Fibroblast of lung (primary cell): ENCODE results near the gene STK32A. TPM values are rescaled to one million over a fixed set of nuclear protein-coding genes. Genes with fewer than 3 reads are reported as not detected.
A peak's percentile ranks its signal among the peaks of the same experiment; 100 is the strongest.

ENCODE experiments used
- DNase-seq, 2 donors: peaks; one replicate each; pipeline versions ENCODE4 v3.0.0 to v3.0.0-alpha.2; 2010; ENCODE audit warnings: low read depth in 2 of 2
- H2AFZ ChIP-seq: 2 replicates; pipeline ENCODE4 v1.5.1; 2012; ENCODE audit warnings: low read length, control low read depth, inconsistent platforms
- H3K27ac ChIP-seq: 2 replicates; pipeline ENCODE4 v1.5.1; 2011; ENCODE audit warnings: low read length, control low read depth; ENCODE audit not compliant: insufficient read depth
- H3K27me3 ChIP-seq: 2 replicates; pipeline ENCODE4 v1.5.1; 2011; ENCODE audit warnings: mild to moderate bottlenecking, low read length; ENCODE audit not compliant: control insufficient read depth, insufficient read depth
- H3K36me3 ChIP-seq: 2 replicates; pipeline ENCODE4 v1.5.1; 2011; ENCODE audit warnings: low read length; ENCODE audit not compliant: control insufficient read depth, insufficient read depth
- H3K4me1 ChIP-seq: 2 replicates; pipeline ENCODE4 v1.5.1; 2011; ENCODE audit warnings: low read length; ENCODE audit not compliant: control insufficient read depth, insufficient read depth; ENCODE audit errors: extremely low read depth
- H3K4me2 ChIP-seq: 2 replicates; pipeline ENCODE4 v1.5.1; 2011; ENCODE audit warnings: low read length, control low read depth; ENCODE audit not compliant: insufficient read depth; ENCODE audit errors: extremely low read depth
- H3K4me3 ChIP-seq, 4 experiments: fragments of 200-600 bp in 1 of 4; sonication (generic) in 1 of 4; replicated peaks in 1 of 4; 2 replicates each; pipeline ENCODE4 v1.5.1; 2011 to 2016; ENCODE audit warnings: low read length in 4 of 4, low read depth in 3 of 4, mild to moderate bottlenecking in 3 of 4, control low read depth in 2 of 4, inconsistent platforms in 1 of 4, mixed read lengths in 1 of 4; ENCODE audit not compliant: insufficient read depth in 1 of 4; ENCODE audit errors: control extremely low read depth in 1 of 4
- H3K79me2 ChIP-seq: 2 replicates; pipeline ENCODE4 v1.5.1; 2012; ENCODE audit warnings: mild to moderate bottlenecking, low read length, inconsistent platforms; ENCODE audit not compliant: control insufficient read depth, insufficient read depth
- H3K9ac ChIP-seq: 2 replicates; pipeline ENCODE4 v1.5.1; 2011; ENCODE audit warnings: mild to moderate bottlenecking, low read length, control low read depth; ENCODE audit not compliant: insufficient read depth
- H3K9me3 ChIP-seq: 2 replicates; pipeline ENCODE4 v1.5.1; 2012; ENCODE audit warnings: low read depth, low read length; ENCODE audit not compliant: control insufficient read depth, insufficient read depth
- H4K20me1 ChIP-seq: 2 replicates; pipeline ENCODE4 v1.5.1; 2011; ENCODE audit warnings: low read length; ENCODE audit not compliant: control insufficient read depth, insufficient read depth; ENCODE audit errors: extremely low read depth
- EZH2 ChIP-seq: IDR thresholded peaks from 2 replicates; pipeline ENCODE4 v1.5.1; 2012; ENCODE audit warnings: low read length, control low read depth, mild to moderate bottlenecking; ENCODE audit errors: missing control alignments
- polyA plus RNA-seq, 2 donors: library from polyadenylated mRNA; depleted of rRNA in 1 of 2; stranded (reverse) in 1 of 2; unstranded in 1 of 2; fragments of >200 nt; gene quantifications; 2 replicates each; pipeline ENCODE4 v1.2.1, GENCODE V29; 2011 to 2012; ENCODE audit warnings: missing spikeins in 1 of 2
- total RNA-seq: library from RNA; depleted of rRNA; stranded (reverse); fragments of >200 nt; gene quantifications from 2 replicates; pipeline ENCODE4 v1.2.1, GENCODE V29; 2014
- TF ChIP-seq, protein P1 (sequence below), 2 donors: IDR thresholded peaks in 1 of 2; conservative IDR thresholded peaks in 1 of 2; 1 replicate in 1 of 2; 2 replicates in 1 of 2; pipeline ENCODE4 v1.5.1; 2011 to 2012; ENCODE audit warnings: low read length in 2 of 2, control low read depth in 1 of 2, inconsistent platforms in 1 of 2, low read depth in 1 of 2, mild to moderate bottlenecking in 1 of 2

The STK32A gene
- total and polyA plus RNA-seq, 2 donors (not counting 1 experiment from before 2014, with no cell fraction given), result 0.30 to 2.5 TPM

DNA sequence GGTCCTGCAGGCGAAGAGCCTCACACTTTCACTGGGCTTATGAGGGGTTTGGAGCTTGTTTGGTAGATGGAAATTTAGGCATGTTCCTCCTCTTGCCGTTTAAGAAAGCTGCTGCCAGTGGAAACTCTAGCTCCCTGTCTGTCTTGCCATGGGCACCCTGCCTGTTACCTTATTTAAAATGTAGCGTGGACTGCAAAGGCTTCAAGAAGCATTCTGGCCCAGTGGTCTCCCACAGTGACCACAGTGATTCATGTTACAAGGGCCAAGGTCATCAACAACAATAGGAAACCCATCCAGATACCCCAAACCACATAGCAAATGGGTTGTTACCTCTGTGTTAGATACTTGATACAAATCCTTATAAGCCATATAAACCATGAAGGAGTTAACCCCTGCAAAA is 178.4 kb downstream of the STK32A start:
- Histone ChIP-seq H4K20me1 (no peaks in the 10 kb centered on the region), H3K79me2 (no peaks in the 10 kb centered on the region), H3K27ac (no peak overlapping the region), H3K4me1 (no peaks in the 10 kb centered on the region), H3K4me2 (no peak overlapping the region), H3K36me3 (peaks cover 3% of the 10 kb centered on the region), H3K9me3 (no peaks in the 10 kb centered on the region), H2AFZ (no peak overlapping the region), H3K4me3 (no peak overlapping the region), H3K27me3 (no peaks in the 10 kb centered on the region), H3K9ac (no peak overlapping the region)
- TF ChIP-seq EZH2, result no peak
- TF ChIP-seq, protein P1, sequence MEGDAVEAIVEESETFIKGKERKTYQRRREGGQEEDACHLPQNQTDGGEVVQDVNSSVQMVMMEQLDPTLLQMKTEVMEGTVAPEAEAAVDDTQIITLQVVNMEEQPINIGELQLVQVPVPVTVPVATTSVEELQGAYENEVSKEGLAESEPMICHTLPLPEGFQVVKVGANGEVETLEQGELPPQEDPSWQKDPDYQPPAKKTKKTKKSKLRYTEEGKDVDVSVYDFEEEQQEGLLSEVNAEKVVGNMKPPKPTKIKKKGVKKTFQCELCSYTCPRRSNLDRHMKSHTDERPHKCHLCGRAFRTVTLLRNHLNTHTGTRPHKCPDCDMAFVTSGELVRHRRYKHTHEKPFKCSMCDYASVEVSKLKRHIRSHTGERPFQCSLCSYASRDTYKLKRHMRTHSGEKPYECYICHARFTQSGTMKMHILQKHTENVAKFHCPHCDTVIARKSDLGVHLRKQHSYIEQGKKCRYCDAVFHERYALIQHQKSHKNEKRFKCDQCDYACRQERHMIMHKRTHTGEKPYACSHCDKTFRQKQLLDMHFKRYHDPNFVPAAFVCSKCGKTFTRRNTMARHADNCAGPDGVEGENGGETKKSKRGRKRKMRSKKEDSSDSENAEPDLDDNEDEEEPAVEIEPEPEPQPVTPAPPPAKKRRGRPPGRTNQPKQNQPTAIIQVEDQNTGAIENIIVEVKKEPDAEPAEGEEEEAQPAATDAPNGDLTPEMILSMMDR (conservative IDR thresholded peaks at IDR 0.05 in 1 of 2, IDR thresholded peaks at IDR 0.05 in 1 of 2; ENCODE audit: low read depth in 1 of 2, low read length in 2 of 2), result no peak
- DNase-seq, result peak in 1 of 2 donors; percentile 74

DNA sequence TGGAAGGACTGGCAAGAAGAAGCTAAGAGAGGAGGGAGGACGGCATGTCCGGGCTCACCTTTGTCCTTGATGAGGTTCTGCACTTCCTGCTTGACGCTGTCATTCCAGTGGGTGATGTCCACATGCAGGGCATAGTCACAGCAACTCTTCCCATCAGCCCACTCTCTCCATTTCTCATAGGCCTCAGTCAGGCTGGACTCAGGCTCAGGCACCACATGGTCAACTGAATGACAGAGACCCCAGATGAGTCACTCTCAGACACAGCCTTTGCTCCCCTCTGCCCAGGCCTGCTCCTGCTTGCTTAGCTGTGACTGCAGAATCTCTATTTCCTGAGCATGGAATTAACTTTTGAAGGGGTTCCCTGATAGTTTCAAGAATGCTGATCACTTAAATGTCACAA is 180.8 kb downstream of the STK32A start:
- Histone ChIP-seq H3K27ac (no peak overlapping the region), H3K9ac (no peak overlapping the region), H3K36me3 (peaks cover 3% of the 10 kb centered on the region), H3K4me1 (no peaks in the 10 kb centered on the region), H3K27me3 (no peaks in the 10 kb centered on the region), H4K20me1 (no peaks in the 10 kb centered on the region), H3K4me3 (no peak overlapping the region), H2AFZ (no peak overlapping the region), H3K9me3 (no peaks in the 10 kb centered on the region), H3K79me2 (no peaks in the 10 kb centered on the region), H3K4me2 (no peak overlapping the region)
- no peak for TF ChIP-seq EZH2
- TF ChIP-seq, protein P1 (conservative IDR thresholded peaks at IDR 0.05 in 1 of 2, IDR thresholded peaks at IDR 0.05 in 1 of 2; ENCODE audit: low read depth in 1 of 2, low read length in 2 of 2), result no peak
- DNase-seq, result peak in 1 of 2 donors; percentile 46

DNA sequence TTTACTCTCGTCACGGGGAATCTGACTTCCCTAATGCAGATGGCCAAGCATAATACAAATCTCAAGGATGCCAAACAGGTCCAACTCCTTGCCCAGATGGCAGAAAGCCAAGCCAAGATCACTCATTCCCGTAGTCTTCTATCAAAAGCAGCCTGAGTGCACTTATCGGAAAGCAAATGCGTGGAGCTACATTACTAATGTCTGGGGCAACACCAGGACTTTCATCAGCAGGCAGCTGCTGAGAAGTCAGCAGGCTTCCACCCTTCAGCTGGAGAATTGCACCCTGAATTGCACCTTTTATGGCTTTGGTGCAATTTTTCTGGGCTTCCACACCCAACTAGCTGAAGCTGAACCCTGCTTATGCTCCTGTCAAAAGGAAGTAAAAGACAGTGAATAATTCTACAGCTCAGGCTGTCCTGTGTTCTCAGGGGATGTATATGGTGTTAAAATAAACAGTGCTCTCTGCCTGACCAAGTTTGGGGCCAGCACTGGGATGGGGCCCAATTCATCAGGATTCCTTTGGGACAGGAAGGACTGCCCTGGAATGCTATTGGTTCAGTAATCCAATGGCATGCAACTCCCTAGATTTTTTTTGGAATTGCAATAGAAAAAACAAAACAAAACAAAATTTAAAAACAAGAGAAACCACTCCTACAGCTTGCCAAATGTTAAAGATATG is 182.4 kb downstream of the STK32A start:
- H4K20me1 ChIP-seq, result no peaks in the 10 kb centered on the region
- peaks cover 2% of the 10 kb centered on the region for H3K79me2 ChIP-seq
- no peaks in the 10 kb centered on the region for H3K9me3 ChIP-seq
- H3K9ac ChIP-seq, result no peak overlapping the region
- H3K4me1 ChIP-seq, result no peaks in the 10 kb centered on the region
- no peaks in the 10 kb centered on the region for H3K27me3 ChIP-seq
- TF ChIP-seq EZH2, result no peak
- TF ChIP-seq, protein P1 (conservative IDR thresholded peaks at IDR 0.05 in 1 of 2, IDR thresholded peaks at IDR 0.05 in 1 of 2; ENCODE audit: low read depth in 1 of 2, low read length in 2 of 2), result no peak
- peak overlapping the region; percentile 21 for H3K4me2 ChIP-seq
- H3K4me3 ChIP-seq, result peak overlapping the region in 1 of 4 experiments; percentile 10
- no peak overlapping the region for H2AFZ ChIP-seq
- DNase-seq, result peak; percentile 97 to 98
- peaks cover 3% of the 10 kb centered on the region for H3K36me3 ChIP-seq
- H3K27ac ChIP-seq, result peak overlapping the region; percentile 55
